Activated T-helper 1 cell treated with Interleukin-2 at 50 U/mL for 16 hours (primary cell): ENCODE data around the gene JPT1.

Experiments
- DNase-seq: peaks from one replicate; pipeline ENCODE4 v3.0.0-alpha.2; 2020; ENCODE audit warnings: low read depth

The JPT1 gene

DNA sequence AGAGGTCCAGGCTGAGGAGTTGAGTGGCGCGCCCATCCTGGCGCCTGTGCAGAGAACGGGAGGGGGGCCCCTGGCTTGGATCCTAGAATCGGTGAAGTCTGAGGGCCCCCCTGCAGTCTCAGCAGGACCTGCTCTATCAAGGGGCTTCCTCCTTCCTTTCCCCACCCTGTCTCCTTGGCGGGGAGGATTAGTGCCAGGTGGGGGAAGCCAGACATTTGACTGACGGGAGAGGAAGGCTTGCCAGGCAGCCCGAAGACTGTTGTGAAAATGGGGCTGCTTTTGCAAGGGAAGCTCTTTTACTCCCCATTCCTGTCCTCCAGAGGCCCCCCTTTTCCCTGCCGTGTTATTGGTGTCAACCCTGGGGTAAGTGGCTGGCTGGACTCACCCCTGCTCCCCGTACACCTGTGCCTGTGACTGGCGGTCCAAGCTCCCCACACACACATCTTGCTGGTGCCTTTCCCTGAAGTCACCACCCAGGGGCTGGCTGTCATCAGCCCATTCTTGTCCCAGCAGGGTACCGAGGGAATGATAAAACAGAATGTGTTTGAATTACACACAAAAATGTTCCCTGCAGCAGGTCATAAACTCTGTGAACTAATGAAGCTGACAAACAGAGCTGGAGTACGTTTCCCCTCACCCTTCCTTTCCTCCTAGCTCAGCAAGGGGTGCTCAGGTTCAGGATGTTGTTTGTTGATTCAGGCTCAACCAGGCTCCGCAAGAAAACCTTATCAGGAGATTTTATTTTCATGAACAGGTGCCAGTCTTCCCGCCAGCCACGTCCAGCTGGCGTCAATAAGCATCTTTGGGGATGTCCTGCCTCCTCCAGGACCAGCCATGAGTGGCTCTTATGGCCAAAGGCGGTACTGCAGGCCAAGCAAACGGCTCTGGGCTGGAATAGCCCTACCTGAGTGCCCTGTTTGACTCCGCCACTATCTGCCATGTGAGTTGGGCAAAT lies 48.9 kb downstream of the JPT1 start:
- DNase-seq, result no peak

GRCh38 chr17:75103601-75104554 lies 50.4 kb downstream of the JPT1 start:
- no peak for DNase-seq

GRCh38 chr17:75102385-75102821 lies 51.9 kb downstream of the JPT1 start:
- DNase-seq, result no peak

- no peak for DNase-seq
These were observed 54.3 kb downstream of the JPT1 start for GRCh38 chr17:75099881-75100595.

DNA sequence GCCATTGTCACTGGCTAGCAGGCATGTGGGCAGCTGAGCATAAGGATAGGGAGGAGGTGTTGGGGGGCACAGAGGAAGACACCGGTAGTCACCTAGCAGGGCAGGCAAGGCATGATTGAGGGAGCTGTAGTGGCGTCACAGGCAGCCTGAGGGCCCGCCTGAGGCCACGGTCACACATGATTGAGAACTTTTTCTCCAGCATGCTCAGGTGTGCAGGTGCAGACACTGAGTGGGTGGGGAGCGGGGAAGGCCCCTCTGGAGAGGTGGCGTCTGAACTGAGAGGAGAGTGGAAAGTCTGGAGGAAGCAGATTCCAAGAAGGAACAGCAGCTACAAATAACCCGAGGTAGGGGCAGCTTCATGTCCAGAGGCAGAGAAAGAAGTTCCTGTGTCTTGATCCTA lies 55.5 kb downstream of the JPT1 start:
- no peak for DNase-seq

GRCh38 chr17:75097865-75098264 lies 56.4 kb downstream of the JPT1 start:
- DNase-seq, result no peak

- DNase-seq, result no peak
These were observed 58.2 kb downstream of the JPT1 start for GRCh38 chr17:75096082-75096625.

DNA sequence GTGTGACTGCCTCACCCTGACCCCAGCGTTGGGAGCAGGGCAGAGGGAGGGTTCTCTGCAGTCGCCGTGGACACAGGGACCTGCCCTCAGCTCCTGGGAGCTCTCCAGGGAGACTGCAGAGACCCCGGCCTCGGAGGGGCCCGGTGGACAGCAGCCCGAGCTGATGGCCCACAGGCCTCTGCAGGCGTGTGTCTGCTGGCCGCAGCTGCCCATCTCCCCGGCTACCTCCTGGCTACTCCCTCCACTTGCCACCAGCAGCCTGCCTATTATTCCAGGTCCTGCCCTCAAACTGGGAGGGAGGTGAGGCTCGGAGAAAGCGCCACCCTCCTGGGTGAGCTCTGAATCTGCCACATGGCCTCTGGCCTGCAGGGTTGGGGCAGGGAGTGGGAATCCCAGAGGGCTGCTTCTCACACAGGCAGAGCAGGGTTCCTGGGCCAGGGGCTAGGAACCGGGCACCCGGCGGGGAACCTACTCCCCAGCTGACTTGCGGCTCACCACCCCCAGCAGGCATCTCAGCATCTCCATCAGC lies 59.4 kb downstream of the JPT1 start:
- no peak for DNase-seq

GRCh38 chr17:75093548-75094158 lies 60.7 kb downstream of the JPT1 start:
- DNase-seq, result no peak

GRCh38 chr17:75091855-75092327 lies 62.4 kb downstream of the JPT1 start:
- DNase-seq, result no peak

- no peak for DNase-seq
These were observed 63.1 kb downstream of the JPT1 start for GRCh38 chr17:75090871-75091854.

- no peak for DNase-seq
These were observed 65.6 kb downstream of the JPT1 start for GRCh38 chr17:75088465-75089417.

GRCh38 chr17:75087558-75088453 lies 66.5 kb downstream of the JPT1 start, which contains the start of gene SLC16A5:
TSS of gene SLC16A5 (plus strand) at chr17:75087954. CDS start at chr17:75093637, 5,683 bp downstream.
- DNase-seq, result peak; percentile 43

DNA sequence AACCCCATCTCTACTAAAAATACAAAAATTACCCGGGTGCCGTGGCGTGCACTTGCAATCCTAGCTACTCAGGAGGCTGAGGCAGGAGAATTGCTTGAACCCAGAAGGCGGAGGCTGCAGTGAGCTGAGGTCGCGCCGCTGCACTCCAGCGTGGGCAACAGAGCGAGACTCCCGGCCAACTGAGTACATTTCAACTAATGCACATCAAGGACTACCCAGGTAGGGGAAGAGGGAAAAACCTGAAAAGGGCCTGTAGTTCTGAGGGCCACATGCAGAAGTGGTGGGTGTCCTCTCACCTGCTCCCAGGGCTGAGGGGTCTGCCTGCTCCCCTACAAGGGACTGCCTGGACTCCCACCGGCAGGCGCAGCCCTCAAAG lies 67.1 kb downstream of the JPT1 start:
- no peak for DNase-seq

DNA sequence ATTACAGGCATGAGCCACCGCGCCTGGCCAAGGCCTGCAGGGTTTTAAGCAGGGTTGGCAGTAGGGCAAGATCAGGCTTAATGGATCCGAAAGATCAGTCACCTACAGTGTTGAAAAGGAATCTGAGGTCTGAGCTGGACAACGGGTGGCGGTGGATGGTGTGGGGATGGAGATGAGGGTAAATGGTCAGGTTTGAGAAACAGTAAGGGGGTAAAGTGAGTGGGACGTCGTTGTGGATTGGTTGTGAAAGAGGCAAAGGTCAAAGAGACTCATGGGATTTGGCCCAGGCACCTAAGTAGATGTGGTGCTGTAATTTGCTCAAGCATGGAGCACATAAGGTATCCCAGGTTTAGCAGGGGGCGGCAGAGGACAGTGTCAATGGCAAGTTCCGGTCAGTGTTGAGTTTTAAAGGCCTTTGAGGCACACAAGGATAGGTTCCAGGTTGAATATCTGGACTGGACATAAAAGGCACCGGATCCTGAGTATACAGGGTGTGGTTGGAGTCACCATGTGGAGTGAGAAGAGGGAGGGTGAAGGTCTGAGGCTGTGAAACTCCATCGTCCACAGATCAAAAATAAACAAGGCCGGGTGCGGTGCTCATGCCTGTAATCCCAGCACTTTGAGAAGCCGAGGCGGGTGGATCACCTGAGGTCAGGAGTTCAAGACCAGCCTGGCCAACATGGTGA lies 67.7 kb downstream of the JPT1 start:
- DNase-seq, result no peak
